Endothelial cell (in vitro differentiated cells): Measurements from ENCODE around the gene SLC35B2. TPM values are rescaled to one million over a fixed set of nuclear protein-coding genes. Genes with fewer than 3 reads are reported as not detected.

ENCODE experiments used
- DNase-seq: peaks from one replicate; pipeline ENCODE4 v3.0.0; 2021; ENCODE audit warnings: low spot score
- H3K27ac Mint-ChIP-seq: one replicate; pipeline ENCODE4 v1.8.0; 2021; ENCODE audit warnings: mixed read lengths, inconsistent platforms; ENCODE audit not compliant: unreplicated experiment
- H3K27me3 Mint-ChIP-seq: one replicate; pipeline ENCODE4 v1.8.0; 2021; ENCODE audit warnings: mild to moderate bottlenecking, moderate library complexity, mixed read lengths, inconsistent platforms; ENCODE audit not compliant: unreplicated experiment
- H3K36me3 Mint-ChIP-seq: one replicate; pipeline ENCODE4 v1.8.0; 2021; ENCODE audit warnings: mild to moderate bottlenecking, low read depth, mixed read lengths, inconsistent platforms; ENCODE audit not compliant: unreplicated experiment
- H3K4me1 Mint-ChIP-seq: one replicate; pipeline ENCODE4 v1.8.0; 2021; ENCODE audit warnings: mild to moderate bottlenecking, mixed read lengths, inconsistent platforms; ENCODE audit not compliant: unreplicated experiment
- H3K4me3 Mint-ChIP-seq: one replicate; pipeline ENCODE4 v1.8.0; 2021; ENCODE audit warnings: mild to moderate bottlenecking, mixed read lengths, inconsistent platforms; ENCODE audit not compliant: unreplicated experiment
- H3K9me3 Mint-ChIP-seq: one replicate; pipeline ENCODE4 v1.8.0; 2021; ENCODE audit warnings: mixed read lengths, inconsistent platforms; ENCODE audit not compliant: unreplicated experiment
- total RNA-seq: library from RNA; stranded (reverse); fragmentation: NEBNext Ultra II Directional; extraction: Animal tissue kit (Norgen Biotek cat#: 25700); gene quantifications from one replicate; pipeline ENCODE4 v1.2.1, GENCODE V29; 2021; ENCODE audit not compliant: unreplicated experiment
- TF ChIP-seq, protein P1 (sequence below): fragments of 200-600 bp; sonication (generic); IDR thresholded peaks from one replicate; pipeline ENCODE4 v1.5.0; 2021; ENCODE audit warnings: antibody characterized with exemption; ENCODE audit not compliant: unreplicated experiment

SLC35B2 gene
- total RNA-seq, 1 donor from 2014 or later = 31.8 TPM

DNA sequence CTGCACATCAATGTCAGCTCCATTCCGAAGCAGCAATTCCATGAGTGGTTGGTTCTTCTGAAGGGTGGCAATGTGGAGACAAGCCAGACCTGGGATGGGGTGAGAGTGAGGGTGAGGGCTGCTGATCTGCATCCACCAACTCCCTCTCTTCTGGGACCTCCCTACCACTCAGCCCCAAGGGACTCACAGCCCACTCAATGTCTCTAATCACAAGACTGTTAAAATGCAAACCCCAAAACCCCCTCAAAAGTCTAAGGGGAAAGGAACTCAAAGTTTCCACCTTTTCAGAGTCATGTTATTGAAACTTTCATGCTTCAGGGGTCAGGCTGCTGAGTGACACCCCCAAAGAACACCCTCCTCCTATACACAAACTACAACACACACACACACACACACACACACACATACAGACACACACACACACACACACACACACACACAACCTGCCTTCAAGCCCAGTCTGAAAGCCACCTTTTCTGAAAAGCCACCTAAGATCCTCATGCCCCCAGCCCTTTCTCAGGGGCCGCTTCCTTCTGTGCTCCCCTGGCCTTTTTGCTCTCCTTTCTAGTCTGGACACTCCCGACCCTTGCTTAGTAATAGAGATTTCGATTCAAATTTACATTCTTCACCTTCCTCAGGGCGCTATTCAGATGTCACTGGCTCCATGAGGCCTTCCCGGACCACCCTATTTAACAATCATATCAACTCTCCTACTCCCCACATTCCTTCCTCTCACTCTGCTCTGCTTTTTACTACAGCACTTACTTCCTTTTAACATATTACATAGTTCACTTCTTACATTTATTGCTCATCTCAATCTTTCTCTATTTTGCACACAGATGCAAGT, 3.3 kb upstream of the SLC35B2 start:
- TF ChIP-seq, protein P1, sequence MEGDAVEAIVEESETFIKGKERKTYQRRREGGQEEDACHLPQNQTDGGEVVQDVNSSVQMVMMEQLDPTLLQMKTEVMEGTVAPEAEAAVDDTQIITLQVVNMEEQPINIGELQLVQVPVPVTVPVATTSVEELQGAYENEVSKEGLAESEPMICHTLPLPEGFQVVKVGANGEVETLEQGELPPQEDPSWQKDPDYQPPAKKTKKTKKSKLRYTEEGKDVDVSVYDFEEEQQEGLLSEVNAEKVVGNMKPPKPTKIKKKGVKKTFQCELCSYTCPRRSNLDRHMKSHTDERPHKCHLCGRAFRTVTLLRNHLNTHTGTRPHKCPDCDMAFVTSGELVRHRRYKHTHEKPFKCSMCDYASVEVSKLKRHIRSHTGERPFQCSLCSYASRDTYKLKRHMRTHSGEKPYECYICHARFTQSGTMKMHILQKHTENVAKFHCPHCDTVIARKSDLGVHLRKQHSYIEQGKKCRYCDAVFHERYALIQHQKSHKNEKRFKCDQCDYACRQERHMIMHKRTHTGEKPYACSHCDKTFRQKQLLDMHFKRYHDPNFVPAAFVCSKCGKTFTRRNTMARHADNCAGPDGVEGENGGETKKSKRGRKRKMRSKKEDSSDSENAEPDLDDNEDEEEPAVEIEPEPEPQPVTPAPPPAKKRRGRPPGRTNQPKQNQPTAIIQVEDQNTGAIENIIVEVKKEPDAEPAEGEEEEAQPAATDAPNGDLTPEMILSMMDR = no peak
- DNase-seq = no peak
- Mint-ChIP-seq H3K27me3 (peaks cover 13% of the 10 kb centered on the region), H3K4me1 (peaks cover 49% of the 10 kb centered on the region), H3K36me3 (peaks cover 23% of the 10 kb centered on the region), H3K4me3 (peak overlapping the region; percentile 13), H3K9me3 (no peaks in the 10 kb centered on the region), H3K27ac (peak overlapping the region; percentile 49)

DNA sequence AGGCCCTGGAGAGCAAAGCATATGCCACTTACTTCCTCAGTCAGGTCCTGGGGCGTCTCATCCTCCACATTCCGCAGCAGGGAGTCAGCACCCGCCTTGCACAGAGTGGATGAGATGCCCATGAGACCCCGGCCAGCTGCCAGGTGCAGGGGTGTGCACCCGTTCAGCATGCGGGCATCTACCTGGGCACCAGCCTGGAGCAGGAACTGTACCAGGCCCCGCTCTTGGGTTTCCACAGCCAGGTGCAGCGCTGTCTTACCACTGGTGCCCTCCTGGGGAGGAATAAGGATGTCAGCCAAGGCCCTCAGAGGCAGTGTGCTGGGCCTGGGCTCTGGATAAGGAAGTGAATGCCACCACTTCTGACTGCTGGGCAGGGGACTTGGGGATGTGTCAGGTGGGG, 2.7 kb upstream of the SLC35B2 start:
- H3K36me3 Mint-ChIP-seq = peaks cover 30% of the 10 kb centered on the region
- no peak overlapping the region for H3K27ac Mint-ChIP-seq
- peaks cover 15% of the 10 kb centered on the region for H3K27me3 Mint-ChIP-seq
- no peak overlapping the region for H3K4me3 Mint-ChIP-seq
- no peaks in the 10 kb centered on the region for H3K9me3 Mint-ChIP-seq
- peaks cover 56% of the 10 kb centered on the region for H3K4me1 Mint-ChIP-seq
- DNase-seq = no peak
- TF ChIP-seq, protein P1 = no peak

DNA sequence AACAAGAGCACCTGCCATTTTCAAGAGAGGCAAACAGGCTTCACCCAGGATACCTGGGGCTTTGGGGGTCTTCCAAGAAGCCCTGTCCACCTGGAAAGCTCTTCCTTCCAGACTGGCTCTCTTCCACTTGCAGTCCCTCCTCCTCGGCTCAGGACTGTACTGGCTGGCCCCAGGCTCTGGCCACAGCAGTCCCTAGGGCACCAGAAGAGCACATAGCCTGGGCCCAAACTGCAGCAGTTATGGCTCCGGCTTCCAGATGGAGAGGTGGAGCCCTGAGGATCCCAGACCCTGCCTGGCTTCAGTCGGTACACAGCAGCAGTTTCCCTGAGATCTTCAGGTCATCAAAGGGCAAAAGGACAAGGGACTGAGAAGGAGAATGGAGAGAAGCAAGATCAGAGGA, 1.6 kb upstream of the SLC35B2 start:
- Mint-ChIP-seq H3K27ac (no peak overlapping the region), H3K36me3 (peaks cover 38% of the 10 kb centered on the region), H3K27me3 (peaks cover 14% of the 10 kb centered on the region), H3K4me1 (peaks cover 52% of the 10 kb centered on the region), H3K4me3 (peak overlapping the region; percentile 92), H3K9me3 (no peaks in the 10 kb centered on the region)
- no peak for DNase-seq
- TF ChIP-seq, protein P1 = no peak

DNA sequence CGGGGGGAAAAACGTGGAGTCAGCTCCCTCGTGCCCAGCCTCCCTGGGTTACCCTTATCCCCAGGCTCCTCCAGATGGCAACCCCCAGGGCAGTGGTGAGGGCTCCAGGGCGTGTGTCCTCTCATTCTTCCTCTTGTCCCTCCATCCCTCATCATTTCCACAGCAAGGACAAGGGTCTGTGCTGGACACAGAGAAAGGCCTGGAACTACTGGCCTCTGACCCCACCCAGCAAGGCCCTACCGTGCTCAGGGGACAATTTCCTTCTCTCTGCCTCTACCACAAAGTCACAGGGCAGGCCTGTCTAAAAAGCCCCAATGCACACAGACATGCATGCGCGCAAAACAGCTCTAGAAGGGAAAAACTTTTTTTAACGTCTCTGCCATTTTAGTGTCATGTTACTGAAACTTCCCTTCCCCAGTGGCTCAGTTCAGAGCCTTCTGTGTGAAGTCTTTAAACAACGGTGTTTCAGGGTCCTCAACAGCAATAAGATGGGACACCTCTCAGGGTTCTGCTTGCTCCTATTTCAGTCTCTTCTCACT, 1.1 kb upstream of the SLC35B2 start:
- H3K4me1 Mint-ChIP-seq = peaks cover 46% of the 10 kb centered on the region
- no peaks in the 10 kb centered on the region for H3K9me3 Mint-ChIP-seq
- TF ChIP-seq, protein P1 = no peak
- no peak for DNase-seq
- peak overlapping the region; percentile 92 for H3K4me3 Mint-ChIP-seq
- H3K36me3 Mint-ChIP-seq = peaks cover 44% of the 10 kb centered on the region
- peaks cover 14% of the 10 kb centered on the region for H3K27me3 Mint-ChIP-seq
- no peak overlapping the region for H3K27ac Mint-ChIP-seq

DNA sequence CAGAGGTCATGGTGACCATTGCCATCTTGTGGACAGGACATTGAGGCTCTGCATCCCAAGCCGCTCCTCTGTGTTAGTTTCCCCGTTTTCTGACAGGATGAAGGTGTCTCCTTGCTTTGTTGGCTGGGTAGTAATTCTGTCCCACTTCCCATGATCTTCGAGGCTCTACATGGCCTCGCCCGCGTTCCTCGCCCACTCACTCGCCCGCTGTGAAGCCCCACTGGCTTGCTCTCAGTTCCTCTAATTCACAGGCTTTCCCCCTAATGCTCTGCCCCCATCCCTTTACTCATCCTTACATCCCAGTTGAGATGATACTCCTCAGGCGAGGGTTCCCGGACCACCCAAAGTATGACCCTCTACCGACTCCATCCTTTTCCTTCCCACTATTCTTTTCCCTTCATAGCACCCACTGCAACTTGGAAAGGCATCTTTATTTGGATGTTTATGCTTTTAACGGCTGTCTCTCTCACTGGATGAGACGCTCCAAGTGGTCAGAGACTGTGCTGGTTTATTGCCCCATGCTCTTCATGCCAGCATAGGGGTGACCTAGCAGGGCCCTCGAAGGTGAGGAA, 511 bp upstream of the SLC35B2 start:
- peaks cover 49% of the 10 kb centered on the region for H3K36me3 Mint-ChIP-seq
- peaks cover 14% of the 10 kb centered on the region for H3K27me3 Mint-ChIP-seq
- H3K27ac Mint-ChIP-seq = peak overlapping the region; percentile 90
- peaks cover 42% of the 10 kb centered on the region for H3K4me1 Mint-ChIP-seq
- H3K4me3 Mint-ChIP-seq = peak overlapping the region; percentile 92
- DNase-seq = no peak
- no peaks in the 10 kb centered on the region for H3K9me3 Mint-ChIP-seq
- TF ChIP-seq, protein P1 = no peak
